Panc1 (cell line): Measurements from ENCODE around the gene FREM1.

Source experiments
- POLR2AphosphoS5 ChIP-seq: IDR thresholded peaks from 2 replicates; pipeline ENCODE4 v1.6.1; 2012; ENCODE audit warnings: mild to moderate bottlenecking, low read depth, low read length, moderate library complexity
- SIN3A ChIP-seq: IDR thresholded peaks from 2 replicates; pipeline ENCODE4 v1.6.1; 2012; ENCODE audit warnings: low read depth, mild to moderate bottlenecking, low read length, moderate library complexity, borderline replicate concordance; ENCODE audit not compliant: insufficient read depth
- TCF7L2 ChIP-seq: IDR thresholded peaks from 2 replicates; pipeline ENCODE4 v1.6.1; 2011; ENCODE audit warnings: mild to moderate bottlenecking, low read depth, low read length, inconsistent platforms
- TF ChIP-seq, protein P1 (sequence below): fragments of 450-650 bp; IDR thresholded peaks from 2 replicates; pipeline ENCODE4 v1.5.1; 2017; ENCODE audit warnings: mild to moderate bottlenecking

DNA sequence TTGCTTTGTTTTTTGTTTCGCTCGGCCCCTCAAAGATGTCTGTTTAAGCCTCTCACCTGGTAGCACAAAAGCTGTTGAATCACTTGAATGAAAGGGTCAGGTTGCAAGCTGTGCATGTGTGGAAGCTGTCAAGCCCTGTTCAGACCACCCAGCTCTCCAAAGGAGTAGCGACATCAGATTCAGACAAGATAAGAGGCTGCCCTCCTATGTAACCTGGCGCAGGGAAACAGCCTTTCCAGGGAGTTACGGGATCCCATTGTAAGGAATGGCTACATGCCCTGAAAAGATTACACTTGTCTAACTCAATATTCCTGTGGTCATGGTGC lies 2.9 kb downstream of the FREM1 start:
- TF ChIP-seq, protein P1, sequence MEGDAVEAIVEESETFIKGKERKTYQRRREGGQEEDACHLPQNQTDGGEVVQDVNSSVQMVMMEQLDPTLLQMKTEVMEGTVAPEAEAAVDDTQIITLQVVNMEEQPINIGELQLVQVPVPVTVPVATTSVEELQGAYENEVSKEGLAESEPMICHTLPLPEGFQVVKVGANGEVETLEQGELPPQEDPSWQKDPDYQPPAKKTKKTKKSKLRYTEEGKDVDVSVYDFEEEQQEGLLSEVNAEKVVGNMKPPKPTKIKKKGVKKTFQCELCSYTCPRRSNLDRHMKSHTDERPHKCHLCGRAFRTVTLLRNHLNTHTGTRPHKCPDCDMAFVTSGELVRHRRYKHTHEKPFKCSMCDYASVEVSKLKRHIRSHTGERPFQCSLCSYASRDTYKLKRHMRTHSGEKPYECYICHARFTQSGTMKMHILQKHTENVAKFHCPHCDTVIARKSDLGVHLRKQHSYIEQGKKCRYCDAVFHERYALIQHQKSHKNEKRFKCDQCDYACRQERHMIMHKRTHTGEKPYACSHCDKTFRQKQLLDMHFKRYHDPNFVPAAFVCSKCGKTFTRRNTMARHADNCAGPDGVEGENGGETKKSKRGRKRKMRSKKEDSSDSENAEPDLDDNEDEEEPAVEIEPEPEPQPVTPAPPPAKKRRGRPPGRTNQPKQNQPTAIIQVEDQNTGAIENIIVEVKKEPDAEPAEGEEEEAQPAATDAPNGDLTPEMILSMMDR = no peak
- TF ChIP-seq POLR2AphosphoS5 (no peak), SIN3A (no peak), TCF7L2 (no peak)
